H9 (cell line): ENCODE measurements around the gene PRKCA. TPM values are rescaled to one million over a fixed set of nuclear protein-coding genes. Genes with fewer than 3 reads are reported as not detected.

Source experiments
- DNase-seq: peaks from one replicate; pipeline ENCODE4 v3.0.0-alpha.2; 2017
- H2AFZ ChIP-seq: one replicate; pipeline ENCODE4 v1.6.1; 2013; ENCODE audit warnings: mild to moderate bottlenecking, low read length, control low read depth, moderate library complexity
- H2AK5ac ChIP-seq: 2 replicates; pipeline ENCODE4 v1.6.1; 2013; ENCODE audit warnings: low read length, control low read depth, mixed read lengths; ENCODE audit not compliant: insufficient read length
- H2BK120ac ChIP-seq: one replicate; pipeline ENCODE4 v1.6.1; 2013; ENCODE audit warnings: low read depth, mild to moderate bottlenecking, low read length, control low read depth, inconsistent platforms; ENCODE audit not compliant: poor library complexity, severe bottlenecking
- H2BK12ac ChIP-seq: 2 replicates; pipeline ENCODE4 v1.6.1; 2013; ENCODE audit warnings: low read length, control low read depth, mixed read lengths, low read depth; ENCODE audit not compliant: insufficient read length
- H2BK15ac ChIP-seq: 2 replicates; pipeline ENCODE4 v1.6.1; 2013; ENCODE audit warnings: low read depth, low read length, control low read depth
- H2BK20ac ChIP-seq: one replicate; pipeline ENCODE4 v1.6.1; 2013; ENCODE audit warnings: low read depth, mild to moderate bottlenecking, low read length, control low read depth, inconsistent platforms; ENCODE audit not compliant: poor library complexity, severe bottlenecking
- H2BK5ac ChIP-seq: 2 replicates; pipeline ENCODE4 v1.6.1; 2013; ENCODE audit warnings: low read length, control low read depth, mixed read lengths; ENCODE audit not compliant: insufficient read length
- H3K14ac ChIP-seq: 2 replicates; pipeline ENCODE4 v1.6.1; 2013; ENCODE audit warnings: low read length, control low read depth; ENCODE audit not compliant: insufficient read depth
- H3K18ac ChIP-seq: 2 replicates; pipeline ENCODE4 v1.6.1; 2013; ENCODE audit warnings: low read depth, mild to moderate bottlenecking, mixed read lengths, low read length, control low read depth; ENCODE audit not compliant: insufficient read length
- H3K23ac ChIP-seq: 2 replicates; pipeline ENCODE4 v1.6.1; 2013; ENCODE audit warnings: low read length, control low read depth, mixed read lengths, low read depth; ENCODE audit not compliant: insufficient read length
- H3K23me2 ChIP-seq: 2 replicates; pipeline ENCODE4 v1.6.1; 2013; ENCODE audit warnings: low read depth, mild to moderate bottlenecking, mixed read lengths, low read length, control low read depth; ENCODE audit not compliant: insufficient read length, poor library complexity, severe bottlenecking
- H3K27ac ChIP-seq: 2 replicates; pipeline ENCODE4 v1.5.1; 2013; ENCODE audit warnings: low read length, control low read depth, mixed read lengths, low read depth; ENCODE audit not compliant: insufficient read length
- H3K27me3 ChIP-seq: 2 replicates; pipeline ENCODE4 v1.6.1; 2013; ENCODE audit warnings: low read length, control low read depth, inconsistent platforms; ENCODE audit not compliant: insufficient read depth
- H3K4ac ChIP-seq: 2 replicates; pipeline ENCODE4 v1.6.1; 2013; ENCODE audit warnings: low read depth, mild to moderate bottlenecking, control low read depth, inconsistent platforms, low read length, moderate library complexity
- H3K4me1 ChIP-seq: 2 replicates; pipeline ENCODE4 v1.6.1; 2013; ENCODE audit warnings: low read length, control low read depth, inconsistent platforms; ENCODE audit not compliant: insufficient read depth
- H3K4me2 ChIP-seq: 2 replicates; pipeline ENCODE4 v1.6.1; 2013; ENCODE audit warnings: low read length, control low read depth, mixed read lengths; ENCODE audit not compliant: insufficient read length, insufficient read depth
- H3K56ac ChIP-seq: 2 replicates; pipeline ENCODE4 v1.6.1; 2013; ENCODE audit warnings: low read depth, mild to moderate bottlenecking, mixed read lengths, low read length, control low read depth; ENCODE audit not compliant: insufficient read length
- H3K79me1 ChIP-seq: 2 replicates; pipeline ENCODE4 v1.6.1; 2013; ENCODE audit warnings: low read depth, mild to moderate bottlenecking, moderate library complexity, low read length, control low read depth, inconsistent platforms; ENCODE audit not compliant: insufficient read depth, poor library complexity, severe bottlenecking
- H3K79me2 ChIP-seq: 2 replicates; pipeline ENCODE4 v1.6.1; 2013; ENCODE audit warnings: low read length, control low read depth, inconsistent platforms; ENCODE audit not compliant: insufficient read depth
- H3K9ac ChIP-seq: 2 replicates; pipeline ENCODE4 v1.6.1; 2013; ENCODE audit warnings: low read length, control low read depth, mixed read lengths; ENCODE audit not compliant: insufficient read length; ENCODE audit errors: extremely low read depth
- H3K9me3 ChIP-seq: one replicate; pipeline ENCODE4 v1.6.1; 2013; ENCODE audit warnings: low read depth, low read length, inconsistent platforms; ENCODE audit not compliant: control insufficient read depth
- H3T11ph ChIP-seq: one replicate; pipeline ENCODE4 v1.6.1; 2013; ENCODE audit warnings: mild to moderate bottlenecking, low read length, control low read depth, inconsistent platforms
- H4K20me1 ChIP-seq: one replicate; pipeline ENCODE4 v1.6.1; 2013; ENCODE audit not compliant: control insufficient read depth, insufficient read length, insufficient read depth
- H4K5ac ChIP-seq: 2 replicates; pipeline ENCODE4 v1.6.1; 2013; ENCODE audit warnings: low read depth, mild to moderate bottlenecking, mixed read lengths, low read length, control low read depth; ENCODE audit not compliant: insufficient read length
- H4K8ac ChIP-seq: replicated peaks from 2 replicates; pipeline ENCODE4 v1.6.1; 2013; ENCODE audit warnings: low read length, control low read depth, mixed read lengths, low read depth; ENCODE audit not compliant: insufficient read length
- H4K91ac ChIP-seq: 2 replicates; pipeline ENCODE4 v1.6.1; 2013; ENCODE audit warnings: low read depth, mild to moderate bottlenecking, moderate library complexity, mixed read lengths, low read length, control low read depth; ENCODE audit not compliant: insufficient read length
- H3K27ac Mint-ChIP-seq, 3 experiments: 2 replicates in 2 of 3; 3 replicates in 1 of 3; pipeline ENCODE4 v1.8.0; 2020 to 2021; ENCODE audit warnings: mixed read lengths in 3 of 3, mild to moderate bottlenecking in 1 of 3, moderate library complexity in 1 of 3
- H3K27me3 Mint-ChIP-seq: 2 replicates; pipeline ENCODE4 v1.8.0; 2021; ENCODE audit warnings: low read depth, mild to moderate bottlenecking, moderate library complexity, mixed read lengths
- H3K36me3 Mint-ChIP-seq, 3 experiments: 2 replicates in 2 of 3; 3 replicates in 1 of 3; pipeline ENCODE4 v1.8.0; 2020 to 2021; ENCODE audit warnings: low read depth in 3 of 3, mixed read lengths in 3 of 3; ENCODE audit not compliant: insufficient read depth in 1 of 3
- H3K4me1 Mint-ChIP-seq, 2 experiments: 2 replicates each; pipeline ENCODE4 v1.8.0; 2020; ENCODE audit warnings: mixed read lengths in 2 of 2
- H3K4me3 Mint-ChIP-seq, 2 experiments: 2 replicates in 1 of 2; 3 replicates in 1 of 2; pipeline ENCODE4 v1.8.0; 2020 to 2021; ENCODE audit warnings: mild to moderate bottlenecking in 2 of 2, mixed read lengths in 2 of 2, moderate library complexity in 1 of 2
- H3K9me3 Mint-ChIP-seq, 2 experiments: 2 replicates in 1 of 2; 3 replicates in 1 of 2; pipeline ENCODE4 v1.8.0; 2020; ENCODE audit warnings: mild to moderate bottlenecking in 2 of 2, mixed read lengths in 2 of 2, moderate library complexity in 1 of 2
- WGBS: extraction: QIAGEN DNeasy Blood & Tissue Kit; methylation state at CpG from one replicate; pipeline ENCODE4 v1.1.7; 2013; ENCODE audit warnings: missing lambda C conversion rate, low lambda C conversion rate, mixed read lengths; ENCODE audit not compliant: insufficient read length; ENCODE audit errors: extremely low coverage; 5-methylcytosine and 5-hydroxymethylcytosine counted together
- total RNA-seq: library from RNA; stranded (reverse); gene quantifications from 2 replicates; pipeline ENCODE4 v1.2.1, GENCODE V29; 2021
- TF ChIP-seq, protein P1 (sequence below): fragments of 200-600 bp; sonication (generic); conservative IDR thresholded peaks from 3 replicates; pipeline ENCODE4 v1.8.0; 2021; ENCODE audit warnings: antibody characterized with exemption, mild to moderate bottlenecking

Gene PRKCA
- total RNA-seq, 1 experiment from 2014 or later = 10.5 TPM

DNA sequence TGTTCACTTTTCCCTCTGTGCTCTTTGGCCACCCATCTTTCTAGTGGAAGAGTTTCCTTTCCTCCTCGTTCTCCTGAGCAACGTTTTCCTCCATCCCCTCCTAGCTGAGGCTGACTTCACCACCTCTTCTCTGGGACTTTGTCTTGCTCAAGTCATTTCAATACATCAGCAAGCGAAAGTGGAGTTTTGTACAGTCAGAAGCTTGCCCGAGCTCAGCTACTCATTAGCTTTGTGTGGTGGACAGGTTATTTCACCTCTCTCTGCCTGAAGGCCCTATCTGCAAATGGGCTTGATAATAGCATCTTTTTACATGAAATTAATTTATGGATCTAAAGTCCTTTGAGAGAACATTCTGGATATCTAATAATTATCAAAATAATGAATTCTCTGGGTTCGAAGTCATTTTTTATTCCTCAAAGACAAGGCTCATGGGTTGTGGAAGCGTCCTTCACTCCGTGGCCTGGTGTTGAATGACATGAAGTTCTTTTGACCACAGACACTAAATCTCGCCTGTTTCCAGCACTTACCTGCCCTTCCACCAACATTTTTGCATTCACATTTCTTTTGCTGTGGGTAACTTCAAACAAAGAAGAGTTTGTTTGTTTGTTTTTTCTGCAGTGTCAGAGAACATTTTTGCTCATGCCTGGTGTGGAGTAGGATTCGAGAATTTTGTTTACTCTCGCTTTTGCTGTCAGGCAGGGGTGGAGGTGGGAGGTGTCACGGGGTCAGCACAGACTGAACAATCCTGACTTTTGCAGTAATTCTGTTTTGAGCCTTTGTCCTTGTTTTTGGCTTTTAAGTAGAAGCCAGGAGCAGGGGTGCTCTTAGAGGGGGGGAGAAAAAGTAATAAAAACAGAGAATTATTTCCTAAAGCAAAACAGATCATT, 377.5 kb downstream of the PRKCA start:
- no peak overlapping the region for H4K8ac ChIP-seq
- no CpG with 5 or more reads among the region's 11 CpGs for WGBS

More for the DNA sequence above, 377.5 kb downstream of the PRKCA start:
- H3K56ac ChIP-seq = no peak overlapping the region
- H2BK20ac ChIP-seq = no peak overlapping the region
- no peak overlapping the region for H3K23ac ChIP-seq
- TF ChIP-seq, protein P1, sequence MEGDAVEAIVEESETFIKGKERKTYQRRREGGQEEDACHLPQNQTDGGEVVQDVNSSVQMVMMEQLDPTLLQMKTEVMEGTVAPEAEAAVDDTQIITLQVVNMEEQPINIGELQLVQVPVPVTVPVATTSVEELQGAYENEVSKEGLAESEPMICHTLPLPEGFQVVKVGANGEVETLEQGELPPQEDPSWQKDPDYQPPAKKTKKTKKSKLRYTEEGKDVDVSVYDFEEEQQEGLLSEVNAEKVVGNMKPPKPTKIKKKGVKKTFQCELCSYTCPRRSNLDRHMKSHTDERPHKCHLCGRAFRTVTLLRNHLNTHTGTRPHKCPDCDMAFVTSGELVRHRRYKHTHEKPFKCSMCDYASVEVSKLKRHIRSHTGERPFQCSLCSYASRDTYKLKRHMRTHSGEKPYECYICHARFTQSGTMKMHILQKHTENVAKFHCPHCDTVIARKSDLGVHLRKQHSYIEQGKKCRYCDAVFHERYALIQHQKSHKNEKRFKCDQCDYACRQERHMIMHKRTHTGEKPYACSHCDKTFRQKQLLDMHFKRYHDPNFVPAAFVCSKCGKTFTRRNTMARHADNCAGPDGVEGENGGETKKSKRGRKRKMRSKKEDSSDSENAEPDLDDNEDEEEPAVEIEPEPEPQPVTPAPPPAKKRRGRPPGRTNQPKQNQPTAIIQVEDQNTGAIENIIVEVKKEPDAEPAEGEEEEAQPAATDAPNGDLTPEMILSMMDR = no peak
- no peaks in the 10 kb centered on the region for H3K79me1 ChIP-seq
- H3K9me3 ChIP-seq = no peaks in the 10 kb centered on the region
- no peak overlapping the region for H4K91ac ChIP-seq
- H3K9ac ChIP-seq = no peak overlapping the region
- no peak for DNase-seq
- H4K20me1 ChIP-seq = no peaks in the 10 kb centered on the region
- no peaks in the 10 kb centered on the region for H3K27me3 ChIP-seq
- no peak overlapping the region for H2BK15ac ChIP-seq
- H3K4me1 Mint-ChIP-seq = peaks cover 6 to 12% of the 10 kb centered on the region in 2 experiments
- no peaks in the 10 kb centered on the region for H3K23me2 ChIP-seq
- peaks cover 0 to 9% (median 2%) of the 10 kb centered on the region in 3 experiments; a peak in 3 of 7 replicates for H3K36me3 Mint-ChIP-seq
- no peak overlapping the region for H2AFZ ChIP-seq
- H3K4me3 Mint-ChIP-seq = no peak overlapping the region
- no peak overlapping the region for H3K4me2 ChIP-seq
- no peak overlapping the region for H3T11ph ChIP-seq
- no peak overlapping the region for H3K14ac ChIP-seq
- H2BK5ac ChIP-seq = no peak overlapping the region
- H3K27ac Mint-ChIP-seq = no peak overlapping the region
- H3K79me2 ChIP-seq = no peaks in the 10 kb centered on the region
- H3K4ac ChIP-seq = no peak overlapping the region
- H2BK120ac ChIP-seq = no peak overlapping the region
- H3K27ac ChIP-seq = no peak overlapping the region
- H3K27me3 Mint-ChIP-seq = no peaks in the 10 kb centered on the region
- no peaks in the 10 kb centered on the region for H3K4me1 ChIP-seq
- no peak overlapping the region for H2AK5ac ChIP-seq
- no peak overlapping the region for H4K5ac ChIP-seq
- H2BK12ac ChIP-seq = no peak overlapping the region
- H3K18ac ChIP-seq = no peak overlapping the region
- peaks cover 0 to 6% of the 10 kb centered on the region in 2 experiments; a peak in 2 of 5 replicates for H3K9me3 Mint-ChIP-seq
